K562 (cell line): ENCODE measurements around the gene CCDC148.

Source experiments
- CHD2 ChIP-seq: IDR thresholded peaks from 2 replicates; pipeline ENCODE4 v1.6.1; 2011; ENCODE audit warnings: low read depth, low read length
- CTCF ChIP-seq, 3 experiments: IDR thresholded peaks in 2 of 3; conservative IDR thresholded peaks in 1 of 3; 2 replicates each; pipeline ENCODE4 v1.5.1; 2011 to 2012; ENCODE audit warnings: low read length in 3 of 3, mild to moderate bottlenecking in 3 of 3, control low read depth in 2 of 3, improper control_type of control experiment in 1 of 3, inconsistent platforms in 1 of 3, low read depth in 1 of 3, mixed read lengths in 1 of 3, moderate library complexity in 1 of 3; ENCODE audit not compliant: insufficient read depth in 2 of 3
- ELF1 ChIP-seq: fragments of 200-800 bp; sonication (Bioruptor generic); IDR thresholded peaks from 2 replicates; pipeline ENCODE4 v1.6.1; 2016; ENCODE audit warnings: missing genetic modification characterization, missing compliant biosample characterization
- L3MBTL2 ChIP-seq: fragments of 450-650 bp; IDR thresholded peaks from 2 replicates; pipeline ENCODE4 v1.6.1; 2016; ENCODE audit warnings: mild to moderate bottlenecking, moderate library complexity
- MEIS2 ChIP-seq: fragments of 450-650 bp; IDR thresholded peaks from 2 replicates; pipeline ENCODE4 v1.6.1; 2014; ENCODE audit warnings: mild to moderate bottlenecking; ENCODE audit not compliant: partially characterized antibody
- MTA2 ChIP-seq: fragments of 450-650 bp; IDR thresholded peaks from 2 replicates; pipeline ENCODE4 v1.6.1; 2016; ENCODE audit warnings: low read depth
- NFRKB ChIP-seq: fragments of 450-650 bp; IDR thresholded peaks from 2 replicates; pipeline ENCODE4 v1.6.1; 2016; ENCODE audit warnings: low read depth
- RFX5 ChIP-seq: IDR thresholded peaks from 2 replicates; pipeline ENCODE4 v1.6.1; 2011; ENCODE audit warnings: low read depth, mild to moderate bottlenecking, improper control_type of control experiment, low read length
- TAF1 ChIP-seq: IDR thresholded peaks from 2 replicates; pipeline ENCODE4 v1.6.1; 2011; ENCODE audit warnings: mild to moderate bottlenecking, low read length, moderate library complexity; ENCODE audit not compliant: insufficient read depth, control insufficient read depth, severe bottlenecking; ENCODE audit errors: extremely low read depth
- U2AF2 ChIP-seq: fragments of 200-400 bp; formaldehyde crosslinking; optimal IDR thresholded peaks from 2 replicates; pipeline ENCODE3; 2017; ENCODE audit warnings: low read depth, mild to moderate bottlenecking, low read length
- ZNF133 ChIP-seq: fragments of 250-450 bp; sonication (Bioruptor Pico); IDR thresholded peaks from 2 replicates; pipeline ENCODE4 v1.4.0; 2020; ENCODE audit warnings: mild to moderate bottlenecking
- ZNF780A ChIP-seq: fragments of 250-450 bp; sonication (Bioruptor Pico); IDR thresholded peaks from 2 replicates; pipeline ENCODE4 v1.5.0; 2021; ENCODE audit warnings: mild to moderate bottlenecking
- TF ChIP-seq, protein P1 (sequence below), 2 experiments: fragments of 450-650 bp; formaldehyde crosslinking in 1 of 2; IDR thresholded peaks; 2 replicates each; pipeline versions ENCODE4 v1.4.0 to v1.6.1; 2014 to 2020; ENCODE audit warnings: mild to moderate bottlenecking in 2 of 2, borderline replicate concordance in 1 of 2, low read depth in 1 of 2

DNA sequence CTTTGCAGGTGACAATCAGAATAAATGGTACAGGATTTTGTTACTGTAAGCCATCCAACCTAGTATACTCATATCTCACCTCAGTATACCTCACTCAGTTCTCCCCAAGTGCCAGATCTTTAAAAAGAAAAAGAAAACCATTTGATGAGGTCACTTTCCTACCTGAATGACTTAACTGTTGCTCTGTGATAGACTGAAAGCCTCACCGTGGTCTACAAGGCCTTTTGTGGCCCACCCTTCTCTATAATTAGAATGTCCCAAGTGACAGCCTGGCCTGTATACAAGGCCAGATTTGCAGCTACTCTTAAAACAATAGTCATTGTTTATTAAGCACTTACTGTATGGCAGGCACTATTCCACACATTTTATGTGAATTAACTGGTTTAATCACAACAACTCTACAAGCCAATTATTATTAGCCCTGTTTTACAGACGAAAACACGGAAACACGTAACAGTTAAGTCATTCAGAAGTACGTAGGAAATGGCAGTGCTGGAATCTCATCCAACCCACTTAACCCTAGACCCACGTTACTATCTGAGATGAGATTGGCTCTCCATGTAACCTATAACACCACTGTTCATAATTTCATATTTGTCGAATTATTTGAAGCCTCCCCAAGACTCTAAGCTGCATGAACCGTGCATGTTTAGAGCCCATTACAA, 28.5 kb upstream of the CCDC148 start:
- TF ChIP-seq NFRKB = no peak
- TF ChIP-seq TAF1 = no peak
- no peak for TF ChIP-seq CHD2
- TF ChIP-seq CTCF (IDR thresholded peaks at IDR 0.05 in 2 of 3, conservative IDR thresholded peaks at IDR 0.05 in 1 of 3; ENCODE audit: insufficient read depth in 2 of 3, low read depth in 1 of 3, low read length in 3 of 3) = no peak
- TF ChIP-seq MEIS2 = no peak
- no peak for TF ChIP-seq U2AF2
- TF ChIP-seq MTA2 = no peak
- no peak for TF ChIP-seq ELF1 (tag)
- TF ChIP-seq RFX5 = no peak
- TF ChIP-seq, protein P1, sequence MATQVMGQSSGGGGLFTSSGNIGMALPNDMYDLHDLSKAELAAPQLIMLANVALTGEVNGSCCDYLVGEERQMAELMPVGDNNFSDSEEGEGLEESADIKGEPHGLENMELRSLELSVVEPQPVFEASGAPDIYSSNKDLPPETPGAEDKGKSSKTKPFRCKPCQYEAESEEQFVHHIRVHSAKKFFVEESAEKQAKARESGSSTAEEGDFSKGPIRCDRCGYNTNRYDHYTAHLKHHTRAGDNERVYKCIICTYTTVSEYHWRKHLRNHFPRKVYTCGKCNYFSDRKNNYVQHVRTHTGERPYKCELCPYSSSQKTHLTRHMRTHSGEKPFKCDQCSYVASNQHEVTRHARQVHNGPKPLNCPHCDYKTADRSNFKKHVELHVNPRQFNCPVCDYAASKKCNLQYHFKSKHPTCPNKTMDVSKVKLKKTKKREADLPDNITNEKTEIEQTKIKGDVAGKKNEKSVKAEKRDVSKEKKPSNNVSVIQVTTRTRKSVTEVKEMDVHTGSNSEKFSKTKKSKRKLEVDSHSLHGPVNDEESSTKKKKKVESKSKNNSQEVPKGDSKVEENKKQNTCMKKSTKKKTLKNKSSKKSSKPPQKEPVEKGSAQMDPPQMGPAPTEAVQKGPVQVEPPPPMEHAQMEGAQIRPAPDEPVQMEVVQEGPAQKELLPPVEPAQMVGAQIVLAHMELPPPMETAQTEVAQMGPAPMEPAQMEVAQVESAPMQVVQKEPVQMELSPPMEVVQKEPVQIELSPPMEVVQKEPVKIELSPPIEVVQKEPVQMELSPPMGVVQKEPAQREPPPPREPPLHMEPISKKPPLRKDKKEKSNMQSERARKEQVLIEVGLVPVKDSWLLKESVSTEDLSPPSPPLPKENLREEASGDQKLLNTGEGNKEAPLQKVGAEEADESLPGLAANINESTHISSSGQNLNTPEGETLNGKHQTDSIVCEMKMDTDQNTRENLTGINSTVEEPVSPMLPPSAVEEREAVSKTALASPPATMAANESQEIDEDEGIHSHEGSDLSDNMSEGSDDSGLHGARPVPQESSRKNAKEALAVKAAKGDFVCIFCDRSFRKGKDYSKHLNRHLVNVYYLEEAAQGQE (IDR thresholded peaks at IDR 0.05; ENCODE audit: borderline replicate concordance) = no peak
- TF ChIP-seq, protein P1 (CRISPR knock-in tag; IDR thresholded peaks at IDR 0.05; ENCODE audit: low read depth) = no peak
- TF ChIP-seq L3MBTL2 = no peak
- no peak for TF ChIP-seq ZNF133 (CRISPR knock-in tag)
- TF ChIP-seq ZNF780A (CRISPR knock-in tag) = no peak
